Measurements from ENCODE around the gene PACRGL. TPM values are rescaled to one million over a fixed set of nuclear protein-coding genes. Genes with fewer than 3 reads are reported as not detected.

Gene PACRGL
- total and polyA plus RNA-seq, 7 donors, result 9.5 to 43.9 (median 18.6) TPM

DNA sequence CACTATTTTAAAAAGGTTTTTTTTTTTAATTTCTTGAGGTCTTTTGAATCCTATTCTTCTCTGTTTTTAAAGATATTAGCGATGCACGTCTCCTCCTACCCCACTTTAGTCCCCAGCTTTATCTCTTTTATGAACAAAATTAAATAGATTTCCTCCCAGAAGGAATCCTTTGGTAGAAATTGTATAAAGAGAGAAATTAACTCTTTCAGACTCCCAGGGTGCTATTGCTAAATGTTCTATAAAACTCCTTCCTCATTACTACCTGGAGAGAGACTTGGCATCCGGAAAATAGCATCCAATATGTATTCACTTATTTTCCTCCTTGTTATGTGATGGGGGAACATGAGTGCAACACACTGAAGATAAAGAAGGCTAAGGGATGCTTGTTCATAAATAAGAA lies 16.5 kb upstream of the PACRGL start:
- Histone ChIP-seq H3K4me3 (no peak overlapping the region), H3K27me3 (no peaks in the 10 kb centered on the region), H3K27ac (no peak overlapping the region), H3K9me3 (no peaks in the 10 kb centered on the region), H3K4me1 (peaks cover 0 to 15% (median 9%) of the 10 kb centered on the region in 4 donors), H3K36me3 (no peaks in the 10 kb centered on the region)
- intact Hi-C loops (cut with DNase I), result loop anchor here (5.0 to 10.0 kb wide), 4 partner anchors 129 to 1999 kb away; partner anchors contain the start of gene SLIT2
- DNase-seq, result no peak
- WGBS, 2 donors, result 89 to 91% methylated on average over 3 of the region's 3 CpGs
- TF ChIP-seq EP300 (IDR thresholded peaks at IDR 0.05) (no peak), POLR2A (IDR thresholded peaks at IDR 0.05) (no peak)

DNA sequence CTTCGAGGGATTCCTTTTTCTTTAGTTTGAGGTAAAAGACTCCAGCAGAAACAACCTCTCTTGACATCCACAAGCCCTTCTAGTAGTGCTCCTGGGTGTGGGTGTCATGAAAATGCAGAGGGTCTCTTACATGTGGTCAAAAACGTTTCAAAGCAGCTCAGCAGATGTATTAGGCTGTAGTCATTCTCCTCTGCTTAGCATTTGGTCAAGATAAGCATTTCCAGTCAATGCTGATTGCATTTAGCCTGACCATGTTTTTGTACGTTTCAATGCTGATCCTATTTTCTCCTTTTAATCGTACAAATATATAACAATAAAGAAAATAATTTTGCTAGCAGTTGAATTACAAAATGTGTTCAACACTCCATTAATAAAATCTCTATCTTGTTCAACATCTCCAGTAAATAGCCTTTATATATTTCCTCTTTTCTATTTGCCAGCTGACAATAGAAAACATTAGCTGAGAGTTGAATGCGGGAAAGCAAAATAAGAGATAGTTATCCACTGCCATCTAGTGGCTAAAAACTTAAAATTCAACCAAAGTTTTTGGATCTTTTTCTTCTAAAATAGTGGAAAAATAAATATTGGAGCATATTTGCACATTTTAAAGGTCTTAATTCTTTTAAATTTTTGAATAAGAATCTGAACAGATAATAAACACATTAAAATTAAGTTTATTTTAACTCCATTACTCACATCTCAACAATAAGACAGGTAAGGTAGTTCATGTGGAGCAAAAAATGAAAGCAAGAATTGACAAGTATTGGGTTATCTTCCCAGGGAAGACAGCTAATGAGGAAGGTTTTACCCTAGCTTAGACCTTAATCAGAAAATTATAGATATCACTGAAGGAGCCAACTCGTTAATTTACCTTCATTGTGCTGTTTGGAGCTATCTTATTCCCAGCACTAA lies 15.2 kb upstream of the PACRGL start:
- H3K27ac ChIP-seq, result no peak overlapping the region

DNA sequence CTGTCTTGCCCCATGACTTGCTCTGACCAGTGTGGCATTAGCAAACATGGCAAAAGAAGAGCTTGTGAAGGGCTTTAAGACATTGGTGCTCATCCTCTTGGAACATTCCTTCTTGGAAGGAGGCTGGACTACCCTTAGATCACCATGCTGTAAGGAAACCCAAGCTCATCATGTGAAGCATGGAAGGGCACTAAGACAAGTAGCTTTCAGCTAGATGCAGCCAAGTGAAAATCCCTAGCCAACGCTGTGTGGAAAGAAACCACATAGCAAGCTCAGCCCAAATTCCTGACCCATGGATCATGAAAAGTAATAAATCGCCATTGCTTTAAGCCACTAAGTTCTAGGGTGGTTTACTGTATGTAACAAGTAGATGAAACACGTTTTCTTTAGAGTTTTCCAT lies 12.4 kb upstream of the PACRGL start:
- no peak for DNase-seq
- Histone ChIP-seq H3K9me3 (no peaks in the 10 kb centered on the region), H3K27ac (no peak overlapping the region), H3K4me1 (no peaks in the 10 kb centered on the region), H3K27me3 (no peaks in the 10 kb centered on the region), H3K36me3 (no peaks in the 10 kb centered on the region), H3K4me3 (no peak overlapping the region)
- intact Hi-C loops (cut with DNase I), result loop anchor here (5.0 to 10.0 kb wide), 4 partner anchors 133 to 2003 kb away; partner anchors contain the start of gene SLIT2
- WGBS, 2 donors, result 57 to 62% methylated on average over 3 of the region's 3 CpGs
- TF ChIP-seq EP300 (IDR thresholded peaks at IDR 0.05) (no peak), POLR2A (IDR thresholded peaks at IDR 0.05) (no peak), POLR2AphosphoS5 (IDR thresholded peaks at IDR 0.05) (no peak)
- TF ChIP-seq, protein P1, sequence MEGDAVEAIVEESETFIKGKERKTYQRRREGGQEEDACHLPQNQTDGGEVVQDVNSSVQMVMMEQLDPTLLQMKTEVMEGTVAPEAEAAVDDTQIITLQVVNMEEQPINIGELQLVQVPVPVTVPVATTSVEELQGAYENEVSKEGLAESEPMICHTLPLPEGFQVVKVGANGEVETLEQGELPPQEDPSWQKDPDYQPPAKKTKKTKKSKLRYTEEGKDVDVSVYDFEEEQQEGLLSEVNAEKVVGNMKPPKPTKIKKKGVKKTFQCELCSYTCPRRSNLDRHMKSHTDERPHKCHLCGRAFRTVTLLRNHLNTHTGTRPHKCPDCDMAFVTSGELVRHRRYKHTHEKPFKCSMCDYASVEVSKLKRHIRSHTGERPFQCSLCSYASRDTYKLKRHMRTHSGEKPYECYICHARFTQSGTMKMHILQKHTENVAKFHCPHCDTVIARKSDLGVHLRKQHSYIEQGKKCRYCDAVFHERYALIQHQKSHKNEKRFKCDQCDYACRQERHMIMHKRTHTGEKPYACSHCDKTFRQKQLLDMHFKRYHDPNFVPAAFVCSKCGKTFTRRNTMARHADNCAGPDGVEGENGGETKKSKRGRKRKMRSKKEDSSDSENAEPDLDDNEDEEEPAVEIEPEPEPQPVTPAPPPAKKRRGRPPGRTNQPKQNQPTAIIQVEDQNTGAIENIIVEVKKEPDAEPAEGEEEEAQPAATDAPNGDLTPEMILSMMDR (IDR thresholded peaks at IDR 0.05), result no peak

More for the DNA sequence above, 15.2 kb upstream of the PACRGL start:
- Histone ChIP-seq H3K4me1 (peaks cover 0 to 15% (median 9%) of the 10 kb centered on the region in 4 donors), H3K27me3 (no peaks in the 10 kb centered on the region), H3K9me3 (no peaks in the 10 kb centered on the region), H3K4me3 (no peak overlapping the region), H3K36me3 (no peaks in the 10 kb centered on the region)
- DNase-seq, result no peak
- TF ChIP-seq, protein P1 (IDR thresholded peaks at IDR 0.05), result peak in 3 of 4 experiments; percentile 39 to 65 (median 42)
- TF ChIP-seq POLR2AphosphoS5 (IDR thresholded peaks at IDR 0.05), result no peak
- intact Hi-C loops (cut with DNase I), result loop anchor here (5.0 to 10.0 kb wide), 5 partner anchors 130 to 2000 kb away; partner anchors contain the start of gene SLIT2
- WGBS, 2 donors, result 29 to 39% methylated on average over 6 of the region's 6 CpGs

DNA sequence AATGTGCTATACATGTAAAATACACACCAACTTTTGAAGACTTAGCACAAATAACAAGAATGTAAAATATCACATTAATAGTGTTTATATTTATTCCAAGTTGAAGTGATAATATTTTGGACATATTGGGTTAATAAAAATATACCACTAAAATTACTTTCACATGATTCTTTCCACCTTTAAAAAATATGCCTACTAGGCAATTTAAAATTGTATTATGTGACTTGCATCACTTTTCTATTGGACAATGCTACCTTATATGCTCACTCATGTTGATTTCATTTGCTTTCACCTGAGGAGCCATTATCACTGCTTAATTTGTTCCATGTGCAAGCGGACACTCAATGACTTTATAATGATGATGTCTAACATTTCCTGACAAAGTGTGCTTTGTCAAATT lies 3.4 kb upstream of the PACRGL start:
- no peaks in the 10 kb centered on the region for H3K36me3 ChIP-seq
- intact Hi-C loops (cut with DNase I), result no loop called here
- TF ChIP-seq, protein P1 (IDR thresholded peaks at IDR 0.05), result no peak
- TF ChIP-seq POLR2AphosphoS5 (IDR thresholded peaks at IDR 0.05) (no peak), EP300 (IDR thresholded peaks at IDR 0.05) (no peak), POLR2A (IDR thresholded peaks at IDR 0.05) (no peak)
- no peak overlapping the region for H3K27ac ChIP-seq
- H3K4me1 ChIP-seq, result peaks cover 0 to 21% (median 12%) of the 10 kb centered on the region in 4 donors
- H3K9me3 ChIP-seq, result no peaks in the 10 kb centered on the region
- WGBS, 2 donors, result 93 to 95% methylated on average over 1 of the region's 1 CpG
- DNase-seq, result no peak
- H3K4me3 ChIP-seq, result no peak overlapping the region
- H3K27me3 ChIP-seq, result no peaks in the 10 kb centered on the region

DNA sequence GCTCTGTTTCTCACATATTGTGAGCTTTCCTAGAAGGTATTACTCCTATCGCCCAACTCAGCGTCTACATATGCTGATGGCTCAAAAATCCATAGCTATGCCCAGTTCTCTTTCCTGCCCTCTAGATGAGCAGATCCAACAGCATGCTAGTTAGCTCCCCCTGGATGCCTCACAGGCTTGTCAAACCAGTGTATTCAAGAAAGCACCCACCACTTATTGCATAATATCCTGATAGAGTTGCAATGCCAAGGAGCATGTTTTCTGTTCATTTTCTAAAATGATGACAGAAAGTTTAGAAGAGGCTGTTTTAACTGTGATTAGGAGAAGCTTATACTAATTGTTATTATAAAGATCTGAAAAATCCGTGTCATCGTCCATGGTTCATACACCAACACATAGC lies 1.9 kb upstream of the PACRGL start:
- DNase-seq, result no peak
- WGBS, 2 donors, result 94% methylated on average over 4 of the region's 4 CpGs
- TF ChIP-seq, protein P1 (IDR thresholded peaks at IDR 0.05), result no peak
- TF ChIP-seq EP300 (IDR thresholded peaks at IDR 0.05) (no peak), POLR2AphosphoS5 (IDR thresholded peaks at IDR 0.05) (no peak), POLR2A (IDR thresholded peaks at IDR 0.05) (no peak)
- Histone ChIP-seq H3K9me3 (no peaks in the 10 kb centered on the region), H3K4me1 (peaks cover 0 to 21% (median 12%) of the 10 kb centered on the region in 4 donors), H3K27ac (no peak overlapping the region), H3K27me3 (no peaks in the 10 kb centered on the region), H3K4me3 (no peak overlapping the region), H3K36me3 (no peaks in the 10 kb centered on the region)
- intact Hi-C loops (cut with DNase I), result no loop called here

Measured in sigmoid colon (tissue), 7 donors.